HG03457 (cell line): Measurements from ENCODE around the gene RGS16.

Experiments
- ATAC-seq: cut with Tn5 transposase; IDR thresholded peaks from one replicate; pipeline ENCODE4 v1.9.1; 2021; ENCODE audit warnings: moderate number of reproducible peaks; ENCODE audit not compliant: unreplicated experiment

The RGS16 gene

DNA sequence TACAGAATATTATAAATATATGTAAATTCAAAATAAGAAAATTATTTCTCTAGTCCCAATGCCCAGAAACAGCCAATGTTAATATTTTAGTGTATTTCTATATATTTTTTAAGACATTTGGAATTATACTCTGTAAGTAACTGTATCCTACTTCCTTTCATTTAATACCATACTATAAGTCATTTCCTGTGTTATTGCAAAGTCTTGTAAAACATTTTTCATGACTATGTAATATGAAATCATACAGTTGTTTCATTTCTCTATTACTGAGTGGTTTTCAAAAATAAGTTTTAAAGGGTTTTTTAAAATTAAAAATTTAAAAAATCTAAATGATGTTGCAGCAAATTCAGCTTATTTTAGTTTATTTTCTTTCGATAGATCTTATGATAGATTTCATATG lies 17.1 kb downstream of the RGS16 start:
- ATAC-seq: no peak

DNA sequence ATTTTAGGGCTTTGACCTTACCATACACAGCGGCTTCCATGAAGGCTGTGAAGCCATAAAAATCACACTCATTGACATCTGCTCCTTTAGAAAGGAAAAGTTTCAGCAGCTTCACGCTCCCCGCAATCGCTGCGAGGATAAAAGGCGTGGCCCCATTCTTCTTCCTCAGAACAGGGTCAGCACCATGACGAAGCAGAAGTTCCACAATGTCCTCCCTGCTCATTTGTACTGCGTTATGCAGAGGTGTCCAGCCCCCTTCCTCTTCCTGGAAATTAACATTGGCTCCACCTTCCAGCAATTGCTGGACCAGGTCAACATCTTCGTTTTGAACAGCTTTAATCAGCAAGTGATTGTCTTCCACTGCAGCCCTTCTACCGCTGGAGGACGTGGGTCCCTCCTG lies 17.8 kb downstream of the RGS16 start:
- ATAC-seq: no peak

DNA sequence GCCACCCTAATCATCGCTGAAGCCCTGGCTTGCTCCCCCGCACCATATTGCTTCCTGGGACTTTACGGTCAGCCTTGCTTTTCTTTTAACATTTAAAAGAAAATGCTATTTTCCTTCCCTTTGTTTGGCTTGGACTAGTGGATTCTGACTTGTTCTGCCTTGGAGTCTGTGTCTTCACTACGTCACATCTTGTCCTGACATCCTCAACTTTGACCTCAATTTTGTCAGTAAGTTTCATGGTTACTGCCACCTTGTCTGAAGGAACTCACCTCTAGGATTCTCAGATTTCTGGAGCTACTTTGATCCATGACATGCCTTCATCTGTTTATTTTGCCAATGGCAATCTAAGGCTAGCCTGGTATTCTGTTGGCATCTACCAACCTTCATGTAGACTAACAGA lies 19.4 kb downstream of the RGS16 start:
- ATAC-seq: no peak

DNA sequence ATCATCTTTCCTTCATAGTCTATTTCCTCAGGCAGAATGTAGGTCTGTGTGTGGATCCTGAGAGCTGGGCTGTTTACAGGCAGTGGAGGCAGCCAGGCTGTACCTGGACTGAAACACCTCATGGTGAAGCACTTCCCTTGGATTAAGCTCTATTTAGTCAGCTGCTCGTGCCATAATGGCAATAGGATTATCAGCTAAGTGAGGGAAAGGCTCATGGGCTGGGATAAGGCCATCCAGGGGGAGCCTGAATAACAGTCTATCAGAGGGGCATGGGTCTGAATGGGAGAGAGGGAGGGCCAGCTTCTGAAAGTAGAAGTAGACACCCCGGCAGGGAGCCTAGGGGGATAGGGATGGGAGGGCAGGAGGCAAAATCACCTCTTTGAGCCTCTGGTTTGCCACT lies 23.5 kb downstream of the RGS16 start:
- no peak for ATAC-seq

DNA sequence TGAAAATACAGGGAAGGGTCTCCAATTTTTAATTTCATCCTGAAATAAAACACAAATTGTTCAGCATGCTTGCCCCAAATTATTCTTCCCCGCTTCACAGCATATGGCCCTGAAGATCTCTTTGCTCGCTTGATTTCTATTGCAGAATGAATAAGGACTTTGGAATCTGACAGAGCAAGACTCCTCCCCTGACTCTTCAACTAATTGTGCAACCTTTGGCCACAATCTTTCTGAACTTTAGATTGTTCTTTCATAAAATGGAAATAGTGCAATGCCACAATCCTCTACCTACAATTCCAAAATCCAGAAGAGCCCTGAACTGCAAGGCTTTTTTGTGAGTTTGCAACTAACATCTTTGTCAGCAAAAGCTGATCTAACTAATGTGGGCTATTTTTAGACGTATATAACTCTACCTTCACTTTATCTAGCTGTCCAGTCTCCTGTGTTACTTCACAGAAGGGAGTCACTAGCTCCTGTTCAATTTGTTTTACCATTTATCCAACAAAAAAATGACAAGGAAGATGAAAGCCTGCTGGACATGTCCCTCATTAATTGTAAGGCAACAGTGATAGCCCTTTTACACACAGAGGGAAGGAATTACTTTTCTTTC lies 28.5 kb downstream of the RGS16 start:
- no peak for ATAC-seq

DNA sequence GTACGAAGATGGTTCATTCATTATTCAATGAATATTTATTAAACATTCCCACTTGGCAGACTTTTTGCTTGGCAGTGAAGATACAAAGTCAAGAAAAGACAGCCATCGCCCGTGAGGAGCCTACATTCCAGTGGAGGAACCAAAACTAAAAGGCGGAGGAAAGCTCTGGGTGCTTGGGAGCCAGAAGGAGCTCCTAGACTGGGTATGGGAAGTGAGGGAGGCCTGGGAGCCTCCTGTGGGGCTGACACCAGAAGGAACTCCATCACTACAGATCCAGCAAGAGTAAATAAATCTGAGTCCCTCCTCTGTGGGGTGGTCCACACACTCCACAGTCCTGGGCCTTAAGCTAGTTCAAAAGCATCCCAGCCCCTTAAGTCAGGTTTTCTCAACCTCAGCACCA lies 30.0 kb downstream of the RGS16 start:
- no peak for ATAC-seq

DNA sequence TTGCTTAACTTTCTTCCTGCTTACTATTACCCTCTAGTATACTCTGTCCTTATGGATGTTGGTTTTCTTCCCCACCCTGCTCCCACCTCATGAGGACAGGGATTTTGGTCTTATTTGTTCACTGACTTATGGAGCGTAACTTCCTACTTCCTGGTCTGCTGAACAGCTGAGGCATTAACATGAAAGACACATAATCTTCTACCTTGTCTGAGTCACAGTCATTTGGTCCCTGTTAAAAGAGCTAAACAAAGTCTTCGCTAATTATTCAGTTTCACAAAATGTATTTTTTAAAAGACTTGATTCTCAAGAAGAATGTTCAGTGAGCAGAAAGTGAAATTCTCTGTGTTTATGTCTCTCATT lies 33.6 kb downstream of the RGS16 start:
- ATAC-seq: no peak

DNA sequence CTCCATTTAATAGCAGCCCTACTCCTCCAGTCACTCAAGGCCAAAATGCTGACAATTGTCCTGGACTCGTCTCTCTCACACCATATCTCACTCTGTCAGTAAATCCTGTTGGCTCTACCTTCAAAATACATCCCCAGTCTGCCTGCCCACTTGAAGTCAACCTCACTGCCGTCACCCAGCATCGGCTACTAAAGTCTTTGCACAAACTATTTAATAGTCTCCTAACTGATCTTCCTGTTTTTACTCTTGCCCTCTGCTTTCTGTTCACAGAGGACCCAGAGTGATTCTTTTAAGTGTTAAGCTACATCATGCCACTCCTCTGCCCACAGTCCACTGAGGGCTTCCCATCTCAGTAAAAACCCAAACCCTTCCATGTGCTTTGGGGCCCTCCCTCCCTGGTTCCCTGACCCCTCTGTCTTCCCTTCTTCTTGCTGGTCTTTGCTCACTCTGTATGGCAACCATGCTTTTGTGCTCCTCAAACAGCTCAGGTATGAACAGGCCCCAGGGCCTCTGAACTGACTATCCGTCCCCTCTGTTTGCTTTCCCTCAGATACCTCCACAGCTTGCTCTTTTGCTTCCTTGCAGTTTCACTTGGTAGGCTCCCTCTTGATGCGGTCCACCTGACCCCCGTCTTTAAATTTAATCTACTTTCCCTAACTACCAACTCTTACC lies 34.1 kb downstream of the RGS16 start:
- no peak for ATAC-seq

DNA sequence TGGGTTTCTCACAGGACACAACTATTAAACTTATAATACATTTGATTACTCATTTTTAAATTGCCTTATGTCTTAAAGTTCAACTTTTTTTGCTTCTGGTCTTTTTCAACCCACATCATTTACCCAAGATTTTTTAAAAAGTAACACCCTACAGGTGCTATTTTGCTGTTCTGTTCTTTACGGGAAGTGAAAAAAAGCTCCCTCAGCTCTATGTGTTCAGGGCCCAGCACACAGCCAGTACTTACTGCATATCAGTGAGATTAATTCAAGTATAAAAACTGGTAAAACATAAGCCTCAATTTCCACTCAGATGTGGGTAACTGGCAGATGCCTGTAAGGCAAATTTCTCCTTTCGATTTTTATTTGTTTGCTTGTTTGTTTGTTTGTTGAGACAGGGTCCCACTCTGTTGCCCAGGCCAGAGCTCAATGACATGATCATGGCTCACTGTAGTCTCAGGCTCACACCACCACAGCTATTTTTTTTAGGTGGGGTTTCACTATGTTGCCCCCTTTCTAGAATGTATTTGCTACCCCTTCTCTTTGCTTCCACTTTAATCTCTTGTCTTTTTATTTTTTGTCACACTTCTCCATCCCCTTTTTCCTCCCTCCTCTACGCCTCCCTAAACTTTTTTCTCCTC lies 35.4 kb downstream of the RGS16 start:
- ATAC-seq: no peak

DNA sequence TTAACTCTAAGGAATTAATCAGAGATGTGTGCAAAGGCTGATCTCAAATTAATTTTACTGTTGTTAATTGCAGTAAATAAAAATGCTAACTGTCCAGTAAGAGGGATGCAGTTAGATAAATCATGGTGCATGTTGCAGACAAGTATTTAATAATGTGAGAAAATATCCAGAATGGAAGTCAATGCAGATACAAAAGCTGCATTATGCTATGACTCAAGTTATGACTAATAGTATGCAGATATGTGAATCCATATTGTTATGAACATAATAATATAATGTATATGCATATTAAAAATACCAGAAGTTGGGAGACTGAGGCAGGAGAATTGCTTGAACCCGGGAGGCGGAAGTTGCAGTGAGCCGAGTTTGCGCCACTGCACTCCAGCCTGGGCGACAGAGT lies 36.6 kb downstream of the RGS16 start:
- no peak for ATAC-seq

DNA sequence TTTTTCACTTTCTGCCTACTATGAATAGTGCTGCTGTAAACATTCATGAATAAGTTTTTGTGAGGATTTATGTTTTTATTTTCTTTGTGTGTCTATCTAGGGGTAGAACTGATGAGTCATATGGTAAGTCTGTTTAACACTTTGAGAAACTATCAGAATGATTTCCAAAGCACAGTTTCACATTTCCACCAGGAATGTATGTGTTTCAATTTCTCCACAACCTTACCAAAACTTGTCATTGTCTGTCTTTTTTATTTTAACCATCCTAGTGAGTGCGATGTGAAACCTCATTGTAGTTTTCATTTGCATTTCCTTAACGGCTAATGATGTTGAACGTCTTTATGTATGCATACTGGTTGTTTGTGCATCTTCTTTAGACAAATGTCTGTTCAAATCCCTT lies 38.7 kb downstream of the RGS16 start:
- ATAC-seq: no peak

DNA sequence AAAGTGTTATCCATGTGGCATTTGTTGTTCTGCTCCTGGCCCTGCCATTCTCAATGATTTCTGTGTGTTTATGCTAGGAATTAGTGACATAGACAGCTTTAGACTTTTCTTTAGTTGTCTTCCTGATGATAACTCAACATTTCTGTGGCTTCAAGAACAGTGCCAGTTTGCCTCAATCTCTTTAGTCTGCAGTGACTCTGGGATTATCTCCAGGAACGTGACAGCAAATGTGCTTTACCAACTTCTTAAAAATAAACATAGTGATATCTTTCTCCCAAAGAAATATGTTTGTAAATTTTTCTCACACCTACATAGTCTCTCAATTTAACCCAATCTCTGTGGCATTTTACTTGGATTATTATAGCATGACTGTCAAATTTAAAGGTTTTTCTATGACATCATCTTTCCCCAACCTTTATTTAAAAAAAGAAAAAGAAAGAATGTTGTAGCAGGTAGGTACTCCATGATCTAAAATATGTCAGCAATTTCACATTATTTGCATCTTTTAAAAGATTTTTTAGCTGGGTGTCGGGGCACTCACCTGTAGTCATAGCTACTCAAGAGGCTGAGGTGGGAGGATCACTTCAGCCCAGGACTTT lies 39.7 kb downstream of the RGS16 start:
- ATAC-seq: no peak

DNA sequence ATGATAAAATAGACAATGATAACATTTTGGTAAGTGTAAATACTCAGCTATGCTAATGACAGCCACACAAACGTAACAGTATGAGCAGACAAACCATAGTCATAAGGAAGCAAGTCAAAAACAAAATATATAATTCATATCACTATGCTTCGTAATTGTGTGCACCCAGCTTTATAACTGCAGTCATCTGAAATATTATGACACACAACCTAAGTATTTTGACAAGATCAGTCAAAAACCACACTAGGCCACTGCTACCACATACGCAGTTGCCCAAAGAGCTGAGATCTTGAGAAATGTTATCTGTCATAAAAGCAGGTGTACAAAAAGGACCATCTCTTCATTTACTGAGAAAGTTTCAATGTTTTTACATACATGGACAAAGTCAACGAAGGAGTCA lies 41.1 kb downstream of the RGS16 start:
- no peak for ATAC-seq

DNA sequence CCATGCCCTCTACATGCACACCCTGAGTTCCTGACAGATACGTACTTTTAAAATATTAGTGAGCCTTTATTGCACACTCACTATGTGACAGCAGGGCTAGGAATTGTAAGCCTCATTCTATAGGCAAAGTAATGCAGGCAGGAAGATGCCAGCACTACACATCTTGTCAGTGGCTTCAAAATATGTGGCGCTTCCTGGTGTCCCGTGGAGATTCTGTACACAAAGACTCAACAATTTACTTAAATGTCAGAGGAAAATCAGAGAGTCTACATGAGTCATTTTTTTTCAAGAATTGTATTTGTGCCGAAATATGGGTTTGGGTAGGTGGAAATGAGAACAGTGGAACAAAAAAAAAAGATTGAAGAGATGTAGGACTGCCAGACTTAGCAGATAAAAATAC lies 42.7 kb downstream of the RGS16 start:
- ATAC-seq: no peak

DNA sequence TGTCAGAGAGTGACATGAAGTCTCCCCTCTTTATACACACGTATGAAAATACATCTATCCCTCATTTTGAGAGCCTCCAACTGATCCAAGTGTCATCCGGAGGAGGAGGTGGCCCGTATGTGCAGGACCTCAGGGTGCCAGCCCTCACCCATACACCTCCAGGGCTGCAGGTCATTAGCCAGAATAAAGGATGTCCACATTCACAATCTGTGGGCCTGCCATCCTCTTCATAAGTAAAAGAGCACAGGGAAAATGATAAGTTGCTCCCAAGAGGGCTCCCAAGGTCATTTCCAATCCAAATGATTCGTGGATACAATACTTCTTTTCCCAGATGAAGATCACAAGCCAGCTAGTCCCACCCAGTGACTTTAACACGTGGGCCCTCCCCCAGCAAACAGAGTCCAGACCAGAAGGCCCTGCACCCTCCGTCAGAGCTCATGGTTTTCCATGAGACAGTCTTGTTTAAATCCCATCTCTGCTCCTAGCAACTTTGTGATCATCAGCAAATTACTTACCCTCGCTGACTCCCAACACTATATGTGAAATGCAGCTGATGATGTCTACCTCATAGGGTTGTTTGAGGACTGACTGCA lies 43.7 kb downstream of the RGS16 start:
- ATAC-seq: no peak

DNA sequence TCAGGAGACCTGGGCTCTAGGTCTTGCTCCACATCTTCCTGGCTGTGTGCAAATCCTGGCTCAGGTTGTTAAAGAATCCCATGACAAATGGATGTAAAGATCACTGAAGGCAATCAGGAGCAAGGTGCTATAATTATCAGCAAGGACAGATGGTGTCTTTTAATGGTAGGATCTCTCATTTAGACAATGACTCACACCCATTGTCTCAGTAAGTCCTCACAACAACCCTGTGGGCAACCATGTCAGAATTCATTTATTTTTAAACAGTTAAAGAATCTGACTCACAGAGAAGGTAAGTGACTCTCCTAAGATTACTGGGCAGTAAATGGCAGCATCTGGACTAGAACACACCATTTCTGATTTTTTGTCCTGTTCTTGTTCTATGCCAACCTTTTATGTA lies 47.9 kb downstream of the RGS16 start:
- ATAC-seq: no peak

DNA sequence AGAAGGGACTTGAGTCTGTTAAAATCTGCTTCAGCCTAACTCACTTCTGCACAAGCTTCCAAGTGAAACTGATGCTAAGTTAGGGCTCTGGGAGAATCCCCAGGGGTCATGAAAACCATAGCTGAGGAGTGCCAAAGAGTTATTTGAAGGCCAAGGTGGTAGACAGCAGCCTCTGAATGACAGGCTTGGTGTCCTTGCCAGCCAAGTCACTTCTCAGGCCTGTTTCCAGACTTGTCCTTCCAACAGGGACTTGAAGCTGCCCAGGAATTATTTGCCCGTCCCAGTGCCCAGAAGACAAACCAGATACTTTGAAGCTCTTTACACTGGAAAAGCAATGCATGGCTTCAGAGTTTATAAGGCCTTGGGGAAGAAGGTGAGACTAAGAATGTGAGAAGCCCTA lies 48.7 kb downstream of the RGS16 start:
- no peak for ATAC-seq

DNA sequence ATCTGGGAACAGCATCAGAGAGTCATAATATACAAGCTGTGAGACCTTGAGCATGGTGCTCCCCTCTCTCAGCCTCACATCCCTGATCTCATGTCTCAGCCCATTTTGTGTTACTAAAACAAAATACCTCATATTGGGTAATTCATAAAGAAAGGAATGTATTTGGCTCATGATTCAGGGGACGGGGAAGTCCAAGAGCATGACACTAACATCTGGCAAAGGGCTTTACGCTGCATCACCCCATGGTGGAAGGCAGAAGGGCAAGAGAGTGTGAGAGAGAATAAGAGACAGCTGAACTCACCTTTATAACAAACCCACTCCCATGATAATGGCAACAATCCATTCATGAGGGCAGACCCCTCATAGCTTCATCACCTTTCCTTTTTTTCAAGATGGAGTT lies 51.7 kb downstream of the RGS16 start:
- ATAC-seq: no peak

DNA sequence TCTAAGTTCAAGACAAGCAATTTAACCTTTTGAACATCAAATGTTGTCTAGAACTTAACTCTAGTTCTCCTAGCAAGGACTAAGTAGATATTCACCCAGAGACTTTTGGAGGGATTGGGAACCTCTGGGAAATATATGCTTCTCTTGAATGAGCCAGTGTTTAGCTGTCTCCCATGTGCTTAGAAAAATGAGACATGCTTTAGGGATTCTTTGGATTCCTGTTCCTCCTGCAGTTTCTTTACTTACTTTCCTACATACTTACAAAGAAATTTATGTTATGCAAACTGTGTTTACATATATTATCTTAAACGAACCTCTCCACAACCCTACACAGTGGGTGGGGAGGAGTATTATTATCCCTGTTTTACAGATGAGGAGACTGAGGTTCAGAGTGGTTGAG lies 54.4 kb downstream of the RGS16 start:
- no peak for ATAC-seq

DNA sequence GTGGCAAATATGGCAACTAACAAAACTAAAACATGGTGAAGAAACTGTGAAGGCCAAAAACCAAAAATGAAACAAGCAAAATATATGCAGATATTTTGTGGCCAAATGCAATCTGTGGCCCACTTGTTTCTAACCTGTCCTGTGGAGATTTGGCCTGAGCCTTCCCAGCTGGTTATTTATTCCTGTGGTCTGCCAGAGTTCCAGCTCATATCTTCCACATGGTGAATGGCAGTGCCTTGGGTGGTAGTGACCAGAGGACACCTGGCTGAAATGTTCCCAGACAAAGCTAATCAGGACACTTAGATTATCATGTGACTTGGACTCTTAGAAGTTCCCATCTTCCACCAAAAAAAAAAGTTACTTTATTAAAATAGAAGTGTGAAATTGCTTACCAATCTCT lies 54.8 kb downstream of the RGS16 start:
- no peak for ATAC-seq
